ENCODE measurements around the gene CHRNA3.

DNA sequence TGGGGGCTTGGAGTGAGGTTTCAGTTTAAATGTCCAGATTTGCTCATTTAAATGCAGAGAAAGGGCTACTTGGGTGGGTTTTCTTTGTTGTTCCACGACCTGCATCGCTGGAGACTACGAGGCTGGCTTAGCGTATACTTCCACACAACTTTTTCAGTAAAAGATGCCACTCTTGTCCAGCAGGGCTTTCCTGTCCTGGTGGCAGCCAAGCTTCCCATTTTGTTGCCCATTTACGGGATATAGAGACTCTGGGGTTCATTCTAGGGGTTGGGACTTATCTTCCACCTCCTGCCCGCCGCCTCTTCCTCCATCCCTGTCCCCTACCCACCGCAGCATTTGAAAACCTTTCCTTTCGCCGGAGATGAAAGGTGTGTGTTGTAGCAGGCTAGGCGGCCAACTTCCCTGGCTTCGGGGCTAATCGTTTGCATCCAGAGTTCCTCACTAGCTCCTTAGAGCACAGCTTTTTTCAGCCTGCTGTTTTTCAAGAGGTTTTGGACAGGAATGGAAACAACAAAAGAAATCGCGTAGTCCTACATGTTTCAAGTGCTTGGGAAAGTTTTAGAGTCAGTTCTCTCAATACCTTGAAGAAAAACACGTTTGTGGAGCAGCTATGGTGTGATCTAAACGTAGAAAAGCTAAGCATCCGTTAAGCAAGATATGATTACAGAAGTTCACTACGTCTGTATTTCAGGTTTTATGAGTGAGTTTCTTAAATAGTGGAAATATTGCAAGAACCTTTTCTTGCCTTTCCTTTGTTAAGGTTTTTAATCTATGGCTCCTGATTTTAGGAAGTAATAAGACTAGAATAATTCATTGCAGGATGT, 54.6 kb downstream of the CHRNA3 start:
- peak; percentile 70; the same call in 1 of the 2 replicates for TF ChIP-seq CTCF (tag by site-specific recombination; IDR thresholded peaks at IDR 0.05)
- no peak for TF ChIP-seq GLIS1 (tag by site-specific recombination; IDR thresholded peaks at IDR 0.05)
- TF ChIP-seq ZEB2 (tag by site-specific recombination; IDR thresholded peaks at IDR 0.05): no peak
- TF ChIP-seq, protein P1, sequence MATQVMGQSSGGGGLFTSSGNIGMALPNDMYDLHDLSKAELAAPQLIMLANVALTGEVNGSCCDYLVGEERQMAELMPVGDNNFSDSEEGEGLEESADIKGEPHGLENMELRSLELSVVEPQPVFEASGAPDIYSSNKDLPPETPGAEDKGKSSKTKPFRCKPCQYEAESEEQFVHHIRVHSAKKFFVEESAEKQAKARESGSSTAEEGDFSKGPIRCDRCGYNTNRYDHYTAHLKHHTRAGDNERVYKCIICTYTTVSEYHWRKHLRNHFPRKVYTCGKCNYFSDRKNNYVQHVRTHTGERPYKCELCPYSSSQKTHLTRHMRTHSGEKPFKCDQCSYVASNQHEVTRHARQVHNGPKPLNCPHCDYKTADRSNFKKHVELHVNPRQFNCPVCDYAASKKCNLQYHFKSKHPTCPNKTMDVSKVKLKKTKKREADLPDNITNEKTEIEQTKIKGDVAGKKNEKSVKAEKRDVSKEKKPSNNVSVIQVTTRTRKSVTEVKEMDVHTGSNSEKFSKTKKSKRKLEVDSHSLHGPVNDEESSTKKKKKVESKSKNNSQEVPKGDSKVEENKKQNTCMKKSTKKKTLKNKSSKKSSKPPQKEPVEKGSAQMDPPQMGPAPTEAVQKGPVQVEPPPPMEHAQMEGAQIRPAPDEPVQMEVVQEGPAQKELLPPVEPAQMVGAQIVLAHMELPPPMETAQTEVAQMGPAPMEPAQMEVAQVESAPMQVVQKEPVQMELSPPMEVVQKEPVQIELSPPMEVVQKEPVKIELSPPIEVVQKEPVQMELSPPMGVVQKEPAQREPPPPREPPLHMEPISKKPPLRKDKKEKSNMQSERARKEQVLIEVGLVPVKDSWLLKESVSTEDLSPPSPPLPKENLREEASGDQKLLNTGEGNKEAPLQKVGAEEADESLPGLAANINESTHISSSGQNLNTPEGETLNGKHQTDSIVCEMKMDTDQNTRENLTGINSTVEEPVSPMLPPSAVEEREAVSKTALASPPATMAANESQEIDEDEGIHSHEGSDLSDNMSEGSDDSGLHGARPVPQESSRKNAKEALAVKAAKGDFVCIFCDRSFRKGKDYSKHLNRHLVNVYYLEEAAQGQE (tag by site-specific recombination; IDR thresholded peaks at IDR 0.05): no peak
- TF ChIP-seq ZNF776 (tag by site-specific recombination; IDR thresholded peaks at IDR 0.05; ENCODE audit: borderline replicate concordance): no peak
- TF ChIP-seq, protein P2, sequence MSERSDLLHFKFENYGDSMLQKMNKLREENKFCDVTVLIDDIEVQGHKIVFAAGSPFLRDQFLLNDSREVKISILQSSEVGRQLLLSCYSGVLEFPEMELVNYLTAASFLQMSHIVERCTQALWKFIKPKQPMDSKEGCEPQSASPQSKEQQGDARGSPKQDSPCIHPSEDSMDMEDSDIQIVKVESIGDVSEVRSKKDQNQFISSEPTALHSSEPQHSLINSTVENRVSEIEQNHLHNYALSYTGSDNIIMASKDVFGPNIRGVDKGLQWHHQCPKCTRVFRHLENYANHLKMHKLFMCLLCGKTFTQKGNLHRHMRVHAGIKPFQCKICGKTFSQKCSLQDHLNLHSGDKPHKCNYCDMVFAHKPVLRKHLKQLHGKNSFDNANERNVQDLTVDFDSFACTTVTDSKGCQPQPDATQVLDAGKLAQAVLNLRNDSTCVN (tag by site-specific recombination; optimal IDR thresholded peaks at IDR 0.05): no peak
- no peak for TF ChIP-seq MYNN (tag by site-specific recombination; IDR thresholded peaks at IDR 0.05; ENCODE audit: borderline replicate concordance)
- TF ChIP-seq SETDB1 (IDR thresholded peaks at IDR 0.05; ENCODE audit: insufficient read length, low read length): no peak
